HG03280 (cell line): ENCODE data around the gene DCAF4L1.

Experiments used
- ATAC-seq: cut with Tn5 transposase; IDR thresholded peaks from one replicate; pipeline ENCODE4 v1.9.1; 2021; ENCODE audit warnings: mild to moderate bottlenecking, moderate library complexity; ENCODE audit not compliant: unreplicated experiment

Gene DCAF4L1

DNA sequence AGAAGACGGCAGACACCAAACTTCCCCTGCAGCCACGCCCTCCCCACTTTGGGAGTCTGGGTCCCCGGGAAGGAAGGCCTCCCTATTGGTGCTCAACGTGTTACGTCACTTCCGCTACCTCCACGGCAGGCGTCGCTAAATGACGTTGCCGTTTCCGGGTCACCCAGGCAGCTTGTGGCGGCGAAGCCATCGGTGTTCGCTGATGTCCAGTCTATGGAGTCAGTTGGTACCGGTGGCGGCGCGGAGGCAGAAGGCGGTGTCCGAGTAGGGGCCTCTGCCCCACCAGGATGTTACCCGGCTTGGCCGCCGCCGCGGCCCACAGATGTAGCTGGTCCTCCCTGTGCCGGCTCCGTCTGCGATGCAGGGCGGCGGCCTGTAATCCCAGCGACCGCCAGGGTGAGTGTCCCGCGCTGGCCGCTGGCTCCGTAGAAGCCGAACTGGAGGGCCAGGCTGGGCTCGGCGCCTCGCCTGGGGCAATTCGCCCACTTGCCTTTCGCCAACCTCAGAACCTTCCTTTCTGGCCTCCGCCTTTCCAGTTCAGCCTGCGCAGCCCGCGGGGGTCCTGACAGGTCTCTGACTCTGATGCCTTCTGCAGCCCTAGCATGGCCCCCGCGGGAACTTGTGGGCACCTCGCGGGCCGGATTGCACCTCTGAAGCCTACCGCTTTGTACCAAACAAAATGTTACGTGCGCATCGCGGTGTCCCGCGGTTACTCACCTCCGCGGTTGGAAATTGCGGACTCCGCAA is 9.0 kb downstream of the DCAF4L1 start, which contains the start of gene SLC30A9:
SLC30A9 (plus strand) TSS at position 166 of the 747 bp plus-strand sequence; CDS start at position 288, 122 bp downstream.
- ATAC-seq, result peak; percentile 99

DNA sequence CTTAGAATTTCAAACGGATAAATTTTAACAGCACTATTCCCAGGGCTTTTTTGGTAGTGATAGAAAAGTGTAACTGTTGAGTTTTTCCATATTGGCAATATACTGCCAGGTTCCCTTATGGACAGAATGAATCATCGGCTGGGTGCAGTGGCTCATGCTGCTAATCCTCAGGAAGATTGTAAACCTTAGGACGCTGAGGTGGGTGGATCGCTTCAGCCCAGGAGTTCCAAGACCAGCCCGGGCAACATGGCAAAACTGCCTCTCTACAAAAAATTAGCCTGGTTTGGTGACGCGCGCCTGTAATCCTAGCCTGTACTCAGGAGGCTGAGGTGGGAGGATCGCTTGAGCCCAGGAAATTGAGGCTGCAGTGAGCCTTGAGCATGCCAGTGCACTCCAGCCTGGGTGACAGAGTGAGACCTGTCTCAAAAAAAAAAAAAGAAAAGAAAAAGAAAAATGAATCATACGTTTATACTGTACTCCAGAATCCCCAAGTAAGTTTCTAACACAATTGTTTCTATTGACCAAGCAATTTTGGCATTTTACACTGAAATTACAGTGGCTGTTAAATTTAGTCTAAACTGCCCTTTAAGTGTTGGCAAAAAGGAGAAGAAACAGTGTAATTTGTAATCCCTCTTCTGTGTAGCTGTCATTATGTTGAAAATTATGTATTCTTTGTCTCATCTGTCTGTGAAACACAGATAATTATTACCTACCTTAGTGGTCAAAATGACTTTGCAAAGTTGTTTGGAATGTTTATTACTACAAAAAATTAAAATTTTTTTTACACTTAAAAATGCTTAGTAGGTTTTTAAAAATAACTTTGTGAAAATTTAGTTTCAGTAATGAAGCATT is 10.6 kb downstream of the DCAF4L1 start:
- no peak for ATAC-seq

DNA sequence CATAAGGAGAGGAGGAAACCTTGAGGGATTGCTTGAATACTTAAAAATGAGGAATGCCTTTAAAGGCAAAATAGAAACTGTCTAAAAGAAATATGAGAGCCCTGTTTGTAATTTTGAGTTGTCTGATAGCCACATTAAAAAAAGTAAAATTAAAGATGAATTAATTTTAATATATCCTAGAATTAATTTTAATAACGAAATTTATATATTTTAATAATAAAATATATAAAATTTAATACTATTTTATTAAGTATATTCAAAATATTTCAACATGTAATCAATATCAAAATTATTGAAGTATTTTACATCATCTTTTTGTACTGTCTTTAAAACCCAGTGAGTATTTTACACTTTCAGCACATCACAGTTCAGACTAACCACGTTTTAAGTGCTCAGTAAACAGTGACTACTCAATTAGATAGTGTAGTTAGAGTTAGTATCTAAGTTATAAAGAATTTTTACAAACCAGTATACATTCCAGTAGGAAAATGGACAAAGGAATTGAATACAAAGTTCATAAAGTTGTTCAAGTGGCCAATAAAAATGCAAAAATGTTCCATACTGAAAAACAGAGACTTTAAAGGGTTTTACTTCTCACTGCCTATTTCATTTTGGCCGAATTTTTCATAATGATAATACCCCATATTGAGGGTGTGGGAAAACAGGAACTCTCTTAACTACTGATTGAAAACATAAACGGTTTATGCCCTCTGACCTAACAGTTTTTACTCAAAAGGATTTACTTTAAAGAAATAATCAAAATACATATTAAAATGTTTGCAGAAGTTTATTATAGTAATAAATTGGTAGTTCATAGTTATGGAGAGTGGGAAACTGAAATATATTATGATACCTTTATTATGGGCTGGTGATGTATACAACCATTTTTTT is 11.7 kb downstream of the DCAF4L1 start:
- no peak for ATAC-seq

DNA sequence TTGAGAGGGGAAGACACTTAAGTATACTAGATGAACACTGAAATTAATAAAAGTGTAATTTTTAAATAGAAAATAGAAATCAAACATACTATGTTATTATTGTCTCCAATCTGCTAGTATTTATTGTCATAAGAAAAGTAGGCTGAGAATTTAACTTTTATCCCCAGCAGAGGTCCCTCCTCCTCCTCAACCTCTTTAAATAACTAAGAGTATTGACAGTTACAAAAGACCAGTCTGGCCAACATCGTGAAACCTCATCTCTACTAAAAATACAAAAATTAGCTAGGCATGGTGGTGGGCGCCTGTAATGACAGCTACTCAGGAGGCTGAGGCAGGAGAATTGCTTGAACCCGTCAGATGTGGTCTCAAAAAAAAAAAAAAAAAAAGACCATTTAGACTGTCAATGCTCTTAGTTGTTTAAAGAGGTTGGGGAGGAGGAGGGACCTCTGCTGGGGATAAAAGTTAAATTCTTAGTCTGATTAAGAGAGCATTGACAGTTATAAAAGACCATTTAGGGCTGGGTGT is 13.0 kb downstream of the DCAF4L1 start:
- no peak for ATAC-seq

DNA sequence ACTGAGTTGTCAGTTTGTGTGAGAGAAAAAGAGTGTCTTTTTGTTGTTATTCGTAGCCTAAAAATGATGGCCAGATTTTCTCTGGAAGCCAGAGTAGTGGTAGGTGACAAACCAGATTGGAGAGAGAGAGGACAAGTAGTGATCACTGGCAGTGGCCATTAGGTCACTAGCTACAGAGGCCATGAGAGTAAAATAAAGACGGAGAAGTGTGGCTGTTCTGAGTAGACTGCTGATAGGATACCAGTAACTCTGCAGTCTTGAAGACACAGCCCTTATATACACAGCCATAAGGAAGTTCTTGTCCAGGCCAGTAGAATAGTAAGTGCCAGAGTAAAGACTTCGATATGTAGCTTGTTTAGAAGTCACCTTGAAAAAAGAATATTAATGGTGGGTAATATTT is 16.5 kb downstream of the DCAF4L1 start:
- ATAC-seq, result no peak

DNA sequence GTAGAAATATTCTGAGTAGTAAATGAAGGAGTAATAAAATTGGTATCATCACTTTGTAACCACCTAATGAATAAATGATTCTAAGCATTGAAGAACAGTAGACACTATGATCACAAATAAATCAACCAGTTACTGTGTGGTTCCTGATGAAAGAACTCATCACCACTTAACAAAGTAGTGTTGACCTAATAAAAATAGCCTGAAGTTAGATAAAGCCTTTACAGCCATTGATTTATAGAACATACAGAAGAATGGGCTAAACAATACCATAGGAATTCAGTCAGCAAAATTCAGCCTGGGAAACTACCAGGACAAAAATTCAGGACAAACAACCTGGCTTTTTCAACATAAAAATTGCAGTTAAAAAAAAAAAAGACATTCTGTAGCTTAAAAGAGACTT is 17.8 kb downstream of the DCAF4L1 start:
- ATAC-seq, result no peak

DNA sequence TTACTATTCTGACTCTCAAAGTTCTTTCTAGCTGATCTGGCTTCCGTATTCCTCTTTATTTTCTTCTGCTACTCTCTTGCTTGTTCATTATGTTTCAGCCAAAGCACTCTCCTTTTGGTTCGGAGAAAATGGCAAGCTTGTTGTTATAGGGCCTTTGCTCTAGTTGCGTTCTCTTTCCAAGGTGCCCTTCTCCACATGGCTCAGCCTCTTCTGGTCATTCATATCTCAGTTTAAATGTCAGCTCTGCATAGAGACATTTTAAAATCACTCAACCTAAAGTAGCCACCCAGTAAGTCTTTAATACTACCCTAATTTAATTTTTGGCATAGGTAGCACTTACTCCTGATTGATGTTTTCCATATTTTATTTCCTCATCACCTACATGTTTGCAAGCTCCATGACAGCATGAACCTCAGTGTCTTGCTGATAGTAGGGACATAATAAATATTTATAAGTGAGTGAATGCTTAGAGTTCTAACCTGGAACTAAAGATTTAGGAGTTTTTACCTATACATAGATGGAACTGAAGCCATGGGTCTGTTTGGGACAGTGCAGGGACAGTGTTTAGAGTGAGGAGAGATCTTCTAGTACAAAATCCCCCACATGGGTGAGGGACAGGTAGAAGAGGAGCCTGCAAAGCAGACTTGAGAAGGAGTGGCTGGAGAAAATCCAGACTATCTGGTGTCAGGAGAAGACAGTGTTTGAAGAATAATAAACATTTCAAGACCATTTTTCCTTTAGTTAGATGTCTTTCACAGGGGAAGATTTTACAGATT is 26.6 kb downstream of the DCAF4L1 start:
- ATAC-seq, result no peak

DNA sequence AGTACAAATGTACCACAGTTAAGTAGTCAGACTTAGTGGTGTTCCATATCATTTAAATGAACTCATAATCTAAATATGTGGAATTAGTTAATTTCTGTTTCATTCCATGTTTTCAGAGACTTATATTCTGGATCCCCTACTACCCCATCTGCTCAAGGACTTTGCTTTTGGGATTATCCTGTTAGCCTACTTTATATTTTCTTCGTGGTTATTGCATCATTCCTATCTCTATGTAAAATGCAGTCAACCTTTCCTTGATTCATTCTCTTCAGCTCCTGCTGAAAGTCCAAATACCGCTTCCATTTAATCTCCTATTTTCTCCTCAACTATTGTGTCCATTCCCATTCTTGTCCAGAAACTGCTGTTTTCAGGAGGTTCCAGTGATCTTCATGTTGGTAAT is 33.9 kb downstream of the DCAF4L1 start:
- no peak for ATAC-seq

DNA sequence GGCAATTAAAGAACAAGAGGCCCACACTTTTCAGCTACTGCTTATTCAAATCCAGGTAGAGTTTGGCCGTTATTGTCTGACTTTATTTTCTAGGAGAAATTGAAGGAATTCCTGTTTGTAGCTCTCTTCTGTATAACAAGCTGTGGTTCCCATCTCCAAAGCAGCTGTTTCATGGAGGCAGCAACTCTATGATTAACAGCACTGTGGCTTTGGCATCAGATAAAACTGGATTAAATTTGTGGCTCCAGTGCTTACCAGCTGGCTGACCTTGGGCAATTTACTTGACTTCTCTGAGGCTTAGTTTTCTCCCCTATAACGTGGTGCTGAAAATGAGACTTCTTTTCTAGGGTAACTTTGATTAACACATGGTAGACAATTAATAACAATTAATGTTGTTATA is 36.9 kb downstream of the DCAF4L1 start:
- no peak for ATAC-seq
